ENCODE measurements around the gene TUT4. TPM values are rescaled to one million over a fixed set of nuclear protein-coding genes. Genes with fewer than 3 reads are reported as not detected.
"Not testable (repeated sequence)": the region's sequence is repeated elsewhere in the genome, so short reads cannot be mapped to it uniquely, and the experiment has no call there.

Gene TUT4
- total and polyA plus RNA-seq, 2 of the 4 experiments (the other 2 are of a cell fraction): 10.9 to 40.0 TPM

GRCh38 chr1:52578066-52578465 lies 25.2 kb upstream of the TUT4 start:
- POLR2A ChIA-PET (ENCODE audit: unreplicated experiment); H4K91ac ChIP-seq (ENCODE audit: insufficient read depth, low read depth, low read length); H4K5ac ChIP-seq (ENCODE audit: low read depth, low read length); H3K23ac ChIP-seq (ENCODE audit: low read depth, low read length); intact Hi-C loops (cut with micrococcal nuclease); H3K4me3 ChIP-seq (ENCODE audit: insufficient read depth, low read depth, low read length); BruUV-seq (replicated peaks); H3K79me1 ChIP-seq (ENCODE audit: low read depth in 1 of 2, low read length in 2 of 2); H2BK15ac ChIP-seq (ENCODE audit: low read depth, low read length); H2AK9ac ChIP-seq (replicated peaks; ENCODE audit: low read depth, low read length, poor library complexity); DNase-seq; H3K27me3 ChIP-seq (ENCODE audit: control insufficient read depth, insufficient read depth, low read length); H2BK20ac ChIP-seq (ENCODE audit: low read depth, low read length); H3K4ac ChIP-seq (ENCODE audit: low read depth, low read length); dilution Hi-C loops (cut with HindIII; ENCODE audit: low sequenced_read_pairs, unreplicated experiment); H4K8ac ChIP-seq (ENCODE audit: low read depth in 2 of 2, low read length in 2 of 2); H4K20me1 ChIP-seq (ENCODE audit: insufficient read depth, low read length); H3K9me3 ChIP-seq (ENCODE audit: control insufficient read depth, insufficient read depth, low read length); H2BK120ac ChIP-seq (ENCODE audit: low read depth, low read length); H2AK5ac ChIP-seq (ENCODE audit: low read depth, low read length); H3K36me3 ChIP-seq (ENCODE audit: control insufficient read depth, insufficient read depth, low read length); H3K9me1 ChIP-seq (ENCODE audit: insufficient read depth, low read length); H3K18ac ChIP-seq (ENCODE audit: low read depth, low read length); H3K56ac ChIP-seq (ENCODE audit: extremely low read depth, insufficient read depth, low read length); H2BK5ac ChIP-seq (ENCODE audit: low read depth, low read length, poor library complexity, severe bottlenecking); in situ Hi-C loops (cut with MboI; ENCODE audit: low sequenced_read_pairs); H2AFZ ChIP-seq (replicated peaks; ENCODE audit: low read length, poor library complexity); H3K9ac ChIP-seq (ENCODE audit: low read depth, low read length); H3K27ac ChIP-seq (ENCODE audit: insufficient read depth, low read length); H3K4me1 ChIP-seq (ENCODE audit: control insufficient read depth, insufficient read depth, low read length); ATAC-seq (ENCODE audit: low read depth); H3K14ac ChIP-seq (replicated peaks; ENCODE audit: low read depth, low read length); H3K4me2 ChIP-seq (ENCODE audit: low read depth, low read length): not testable (repeated sequence)
- WGBS, 2 experiments (ENCODE audit: extremely low coverage in 2 of 2, insufficient read length in 1 of 2): no CpG with 5 or more reads among the region's 3 CpGs
- CTCF ChIA-PET: interaction anchor here (0.6 kb wide), 1 partner anchor 32 kb away, joined by 3 read pairs; no protein-coding TSS in a partner anchor
